Bronchial epithelial cell (primary cell): ENCODE data around the gene MDFI. TPM values are rescaled to one million over a fixed set of nuclear protein-coding genes. Genes with fewer than 3 reads are reported as not detected.

Experiments used
- DNase-seq: peaks from one replicate; pipeline ENCODE4 v3.0.0-alpha.2; 2010; ENCODE audit warnings: low read depth
- FAIRE-seq: peaks from 2 replicates; lab custom pipeline; 2011; peaks lifted over from hg19 to GRCh38; lab: Jason Lieb, UNC
- H3K27me3 ChIP-seq: 2 replicates; pipeline ENCODE4 v1.5.1; 2011; ENCODE audit warnings: low read length; ENCODE audit not compliant: control insufficient read depth, insufficient read depth
- H3K36me3 ChIP-seq: 2 replicates; pipeline ENCODE4 v1.5.1; 2011; ENCODE audit warnings: low read length; ENCODE audit not compliant: control insufficient read depth, insufficient read depth
- H3K4me3 ChIP-seq: 2 replicates; pipeline ENCODE4 v1.5.1; 2011; ENCODE audit warnings: mild to moderate bottlenecking, low read depth, low read length, control low read depth
- CTCF ChIP-seq: IDR thresholded peaks from 2 replicates; pipeline ENCODE4 v1.5.1; 2011; ENCODE audit warnings: mild to moderate bottlenecking, moderate library complexity, low read length, control low read depth, inconsistent platforms; ENCODE audit not compliant: insufficient read depth, severe bottlenecking
- total RNA-seq: library from RNA; depleted of rRNA; stranded (reverse); fragments of >200 nt; gene quantifications from 2 replicates; pipeline ENCODE4 v1.2.1, GENCODE V29; 2014

Gene MDFI
- total RNA-seq, 1 donor from 2014 or later, result 57.1 TPM

- no peak for TF ChIP-seq CTCF
- Histone ChIP-seq H3K27me3 (no peaks in the 10 kb centered on the region), H3K4me3 (no peak overlapping the region), H3K36me3 (peaks cover 9% of the 10 kb centered on the region)
- DNase-seq (peak; percentile 31), FAIRE-seq (peak; percentile 81)
Measured at GRCh38 chr6:41689171-41690008, 51.1 kb downstream of the MDFI start.

GRCh38 chr6:41690541-41691330, 52.5 kb downstream of the MDFI start:
- DNase-seq, result no peak
- H3K36me3 ChIP-seq, result peaks cover 5% of the 10 kb centered on the region
- no peaks in the 10 kb centered on the region for H3K27me3 ChIP-seq
- no peak overlapping the region for H3K4me3 ChIP-seq
- no peak for TF ChIP-seq CTCF
- no peak for FAIRE-seq

DNA sequence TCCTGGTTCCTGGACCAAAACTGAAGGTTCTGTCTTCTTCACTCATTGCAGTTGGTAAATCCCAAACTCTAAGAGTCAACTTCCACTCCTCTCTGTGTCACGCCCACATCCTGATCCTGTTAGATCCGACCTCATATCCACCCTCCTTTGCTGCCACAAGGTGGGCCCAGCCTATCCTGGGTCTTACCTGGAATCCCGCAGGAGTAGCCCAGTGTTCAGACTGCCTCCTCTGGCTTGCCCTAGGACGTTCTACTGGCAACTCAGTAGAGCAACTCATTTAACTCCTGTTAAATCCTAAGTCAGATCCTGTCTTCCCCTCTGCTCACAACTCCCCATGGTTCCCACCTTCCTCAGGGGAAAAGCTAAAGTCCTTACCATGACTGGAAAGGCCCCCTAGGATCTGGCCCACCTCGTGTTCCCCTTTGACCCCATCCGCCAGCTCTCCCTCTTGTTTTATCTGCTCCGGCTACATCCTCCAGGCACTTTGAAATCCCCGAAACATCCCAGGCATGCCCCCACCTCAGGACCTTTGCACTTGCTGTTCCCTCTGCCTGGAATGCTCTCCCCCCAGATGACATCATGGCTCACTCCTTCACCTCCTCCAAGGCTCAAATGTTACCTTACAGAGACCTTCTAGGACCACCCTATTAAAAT, 53.3 kb downstream of the MDFI start:
- H3K27me3 ChIP-seq, result no peaks in the 10 kb centered on the region

DNA sequence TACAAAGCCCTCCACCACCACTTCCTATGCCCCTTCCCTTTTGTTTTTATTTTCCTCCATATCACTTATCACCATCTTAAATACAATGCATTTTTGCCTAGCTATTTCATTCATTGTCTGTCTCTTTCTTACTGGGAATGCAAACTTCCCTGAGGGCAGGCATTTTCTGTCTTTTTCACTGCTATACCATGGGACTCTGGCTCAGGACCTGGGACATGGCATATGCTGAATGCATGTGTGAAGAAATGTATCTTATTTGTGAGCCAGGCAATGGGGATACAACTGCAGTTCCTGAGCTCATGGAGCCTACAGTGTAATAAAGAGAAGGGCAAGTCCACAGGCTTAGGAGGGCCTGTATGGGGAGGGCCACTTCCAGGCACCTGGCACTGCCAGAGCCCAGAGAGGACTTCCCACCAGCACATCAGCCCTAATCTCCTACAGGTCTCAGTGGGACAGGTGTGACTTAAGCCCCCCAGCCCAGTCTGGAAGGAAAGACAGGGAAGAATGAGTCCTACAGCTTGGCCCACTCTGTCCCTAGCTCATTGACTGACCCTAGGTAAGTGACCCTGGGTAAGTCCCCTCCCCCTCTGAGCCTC, 53.9 kb downstream of the MDFI start:
- TF ChIP-seq CTCF, result no peak
- Histone ChIP-seq H3K27me3 (no peaks in the 10 kb centered on the region), H3K36me3 (peaks cover 3% of the 10 kb centered on the region), H3K4me3 (no peak overlapping the region)
- DNase-seq (no peak), FAIRE-seq (no peak)

More for the DNA sequence above, 53.3 kb downstream of the MDFI start:
- no peak for DNase-seq
- TF ChIP-seq CTCF, result no peak
- no peak for FAIRE-seq
- Histone ChIP-seq H3K4me3 (no peak overlapping the region), H3K36me3 (peaks cover 3% of the 10 kb centered on the region)

GRCh38 chr6:41692730-41693129, 54.5 kb downstream of the MDFI start:
- TF ChIP-seq CTCF, result no peak
- Histone ChIP-seq H3K4me3 (no peak overlapping the region), H3K36me3 (peaks cover 3% of the 10 kb centered on the region), H3K27me3 (no peaks in the 10 kb centered on the region)
- DNase-seq, result no peak
- no peak for FAIRE-seq
